Thoracic aorta (tissue), 2 donors: Measurements from ENCODE around the gene CBLB. TPM values are rescaled to one million over a fixed set of nuclear protein-coding genes. Genes with fewer than 3 reads are reported as not detected.

Experiments
- ATAC-seq: fragments of 150-250 bp; one replicate; pipeline ENCODE4 v1.8.0; 2017; ENCODE audit warnings: low read depth; ENCODE audit not compliant: insufficient number of reproducible peaks, low FRiP score
- DNase-seq: peaks from one replicate; pipeline ENCODE4 v3.0.0-alpha.2; 2020; ENCODE audit warnings: low spot score
- H3K27ac ChIP-seq, 2 donors: fragments of 200-600 bp; sonication (generic); 1 replicate in 1 of 2; 2 replicates in 1 of 2; pipeline ENCODE4 v1.5.1; 2016; ENCODE audit warnings: mild to moderate bottlenecking in 2 of 2, moderate library complexity in 2 of 2
- H3K27me3 ChIP-seq: fragments of 200-600 bp; sonication (generic); replicated peaks from 2 replicates; pipeline ENCODE4 v1.6.0; 2016; ENCODE audit warnings: mild to moderate bottlenecking; ENCODE audit not compliant: insufficient read depth
- H3K36me3 ChIP-seq: fragments of 200-600 bp; sonication (generic); one replicate; pipeline ENCODE4 v1.5.1; 2016
- H3K4me1 ChIP-seq, 2 donors: fragments of 200-600 bp; sonication (generic); 1 replicate in 1 of 2; 2 replicates in 1 of 2; pipeline versions ENCODE4 v1.5.1 to v1.6.0; 2016; ENCODE audit warnings: low read depth in 2 of 2, mild to moderate bottlenecking in 1 of 2; ENCODE audit not compliant: control insufficient read depth in 1 of 2
- H3K4me3 ChIP-seq: fragments of 200-600 bp; sonication (generic); 2 replicates; pipeline ENCODE4 v1.5.1; 2016; ENCODE audit warnings: mild to moderate bottlenecking
- H3K9me3 ChIP-seq: fragments of 200-600 bp; sonication (generic); 2 replicates; pipeline ENCODE4 v1.5.1; 2016
- total RNA-seq, 2 donors: library from RNA; depleted of rRNA; stranded (reverse); fragments of >200 nt; gene quantifications; one replicate each; pipeline versions ENCODE4 v1.1.0 to v1.2.3, GENCODE V29; 2016
- TF ChIP-seq, protein P1 (sequence below): fragments of 200-600 bp; sonication (generic); IDR thresholded peaks from one replicate; pipeline ENCODE4 v1.5.1; 2019; ENCODE audit warnings: antibody characterized with exemption

CBLB gene
- total RNA-seq, 2 donors from 2014 or later = 51.0 to 145 TPM

DNA sequence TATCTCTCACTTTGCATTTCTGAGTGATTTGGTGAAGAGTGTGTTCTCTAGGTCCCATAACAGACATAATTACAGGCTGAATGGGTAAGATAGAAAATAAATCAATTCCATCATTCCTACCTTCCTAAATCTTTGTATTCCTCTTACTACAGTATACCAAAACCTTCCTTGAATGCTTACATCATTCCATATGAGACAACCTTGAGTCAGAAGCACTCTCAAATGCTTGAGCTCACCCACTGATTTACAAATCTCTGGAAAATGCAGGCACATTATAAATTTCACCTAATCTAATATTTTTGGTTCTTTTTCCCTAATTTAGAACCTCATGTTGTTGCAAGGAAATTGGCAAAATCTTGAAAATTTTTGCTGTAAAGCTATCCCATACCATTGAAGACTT is 239.1 kb downstream of the CBLB start:
- no peak for ATAC-seq
- no peaks in the 10 kb centered on the region for H3K9me3 ChIP-seq
- no peak overlapping the region for H3K27ac ChIP-seq
- H3K4me1 ChIP-seq = no peaks in the 10 kb centered on the region
- no peaks in the 10 kb centered on the region for H3K36me3 ChIP-seq
- no peak overlapping the region for H3K4me3 ChIP-seq
- H3K27me3 ChIP-seq = no peaks in the 10 kb centered on the region
- TF ChIP-seq, protein P1, sequence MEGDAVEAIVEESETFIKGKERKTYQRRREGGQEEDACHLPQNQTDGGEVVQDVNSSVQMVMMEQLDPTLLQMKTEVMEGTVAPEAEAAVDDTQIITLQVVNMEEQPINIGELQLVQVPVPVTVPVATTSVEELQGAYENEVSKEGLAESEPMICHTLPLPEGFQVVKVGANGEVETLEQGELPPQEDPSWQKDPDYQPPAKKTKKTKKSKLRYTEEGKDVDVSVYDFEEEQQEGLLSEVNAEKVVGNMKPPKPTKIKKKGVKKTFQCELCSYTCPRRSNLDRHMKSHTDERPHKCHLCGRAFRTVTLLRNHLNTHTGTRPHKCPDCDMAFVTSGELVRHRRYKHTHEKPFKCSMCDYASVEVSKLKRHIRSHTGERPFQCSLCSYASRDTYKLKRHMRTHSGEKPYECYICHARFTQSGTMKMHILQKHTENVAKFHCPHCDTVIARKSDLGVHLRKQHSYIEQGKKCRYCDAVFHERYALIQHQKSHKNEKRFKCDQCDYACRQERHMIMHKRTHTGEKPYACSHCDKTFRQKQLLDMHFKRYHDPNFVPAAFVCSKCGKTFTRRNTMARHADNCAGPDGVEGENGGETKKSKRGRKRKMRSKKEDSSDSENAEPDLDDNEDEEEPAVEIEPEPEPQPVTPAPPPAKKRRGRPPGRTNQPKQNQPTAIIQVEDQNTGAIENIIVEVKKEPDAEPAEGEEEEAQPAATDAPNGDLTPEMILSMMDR = no peak
- DNase-seq = no peak

DNA sequence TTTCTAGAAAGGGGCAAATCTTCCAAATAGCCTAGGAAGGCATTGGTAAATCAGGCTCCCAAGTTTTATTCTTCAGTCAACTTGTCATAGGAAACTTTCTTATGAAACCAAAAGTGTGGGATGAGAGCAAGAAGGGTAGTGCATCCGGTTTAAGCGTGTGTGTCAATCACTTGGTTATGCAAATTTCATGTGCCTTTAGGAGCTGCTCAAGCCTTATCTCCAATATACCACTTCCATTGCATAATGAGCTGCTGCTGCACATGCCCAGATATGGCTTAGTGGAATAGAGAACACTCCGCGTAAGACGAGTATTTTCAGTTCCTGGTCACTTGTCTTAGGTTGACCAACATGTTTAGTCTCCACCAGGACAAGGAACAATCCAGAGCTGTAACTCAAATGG is 242.1 kb downstream of the CBLB start:
- Histone ChIP-seq H3K4me3 (no peak overlapping the region), H3K4me1 (no peaks in the 10 kb centered on the region), H3K27me3 (no peaks in the 10 kb centered on the region), H3K36me3 (no peaks in the 10 kb centered on the region), H3K9me3 (no peaks in the 10 kb centered on the region), H3K27ac (no peak overlapping the region)
- ATAC-seq = no peak
- no peak for DNase-seq
- TF ChIP-seq, protein P1 = no peak

DNA sequence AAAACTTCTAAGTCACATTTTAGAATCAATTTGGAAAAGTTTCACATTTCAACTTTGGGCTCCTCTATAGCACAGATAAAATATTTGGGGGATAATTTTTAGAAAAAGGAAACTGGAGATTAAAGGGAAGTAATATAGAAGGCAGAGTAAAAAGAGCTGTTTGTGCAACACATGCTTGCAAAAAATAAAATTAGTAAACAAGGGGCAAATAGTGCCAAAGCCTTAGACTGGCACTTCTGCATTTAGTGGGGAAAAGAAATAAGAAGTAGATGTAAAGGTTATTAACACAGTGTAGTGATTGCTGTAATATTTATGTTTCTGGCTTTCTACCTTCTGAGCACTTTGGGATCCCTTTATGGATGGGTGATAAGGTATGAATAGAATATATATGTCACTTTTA is 246.6 kb downstream of the CBLB start:
- Histone ChIP-seq H3K9me3 (no peaks in the 10 kb centered on the region), H3K4me3 (no peak overlapping the region), H3K4me1 (no peaks in the 10 kb centered on the region), H3K36me3 (no peaks in the 10 kb centered on the region), H3K27ac (no peak overlapping the region), H3K27me3 (no peaks in the 10 kb centered on the region)
- no peak for ATAC-seq
- no peak for DNase-seq
- TF ChIP-seq, protein P1 = no peak

DNA sequence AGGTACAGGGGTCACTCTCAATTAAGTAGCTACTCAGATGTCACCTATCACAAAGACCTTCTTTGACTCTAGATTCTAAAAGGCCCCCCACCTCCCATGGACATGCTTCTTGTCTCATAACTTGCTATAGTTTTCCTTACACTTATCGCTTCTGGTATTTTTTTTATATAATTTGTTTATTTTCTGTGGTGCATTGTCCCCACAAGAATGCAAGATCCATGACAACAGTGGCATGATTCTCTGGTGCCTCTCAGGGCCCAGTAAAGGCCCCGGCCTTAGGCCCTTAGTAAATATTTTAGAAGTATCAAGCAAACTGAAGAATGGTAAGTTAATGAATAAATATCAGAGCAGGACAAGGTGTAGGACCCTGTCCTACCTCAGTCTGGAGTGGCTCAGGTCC is 248.6 kb downstream of the CBLB start:
- Histone ChIP-seq H3K36me3 (no peaks in the 10 kb centered on the region), H3K27me3 (no peaks in the 10 kb centered on the region), H3K4me1 (no peaks in the 10 kb centered on the region), H3K9me3 (no peaks in the 10 kb centered on the region), H3K27ac (no peak overlapping the region), H3K4me3 (no peak overlapping the region)
- TF ChIP-seq, protein P1 = no peak
- no peak for DNase-seq
- no peak for ATAC-seq

DNA sequence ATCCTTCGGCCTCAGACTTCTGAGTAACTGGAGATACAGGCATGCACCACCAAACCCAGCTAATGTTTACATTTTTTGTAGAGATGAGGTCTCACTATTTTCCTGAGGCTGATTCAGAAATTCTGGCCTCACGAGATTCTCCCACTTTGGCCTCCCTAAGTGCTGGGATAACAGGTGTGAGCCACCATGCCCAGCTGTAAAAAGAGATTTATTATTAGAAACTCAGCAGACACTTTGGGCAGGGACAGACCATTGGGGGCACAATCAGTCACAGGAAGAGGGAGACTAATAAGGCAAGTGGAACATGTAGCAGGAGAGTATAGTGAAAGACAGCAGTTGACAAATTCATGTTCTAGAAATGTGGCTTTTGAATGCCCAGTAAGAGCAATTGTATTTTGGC is 249.2 kb downstream of the CBLB start:
- Histone ChIP-seq H3K27me3 (no peaks in the 10 kb centered on the region), H3K9me3 (no peaks in the 10 kb centered on the region), H3K4me1 (no peaks in the 10 kb centered on the region), H3K36me3 (no peaks in the 10 kb centered on the region), H3K4me3 (no peak overlapping the region), H3K27ac (no peak overlapping the region)
- TF ChIP-seq, protein P1 = no peak
- no peak for ATAC-seq
- no peak for DNase-seq
